HG02571 (cell line): ENCODE results near the gene MAPKAPK2.

Experiments used
- ATAC-seq: cut with Tn5 transposase; IDR thresholded peaks from one replicate; pipeline ENCODE4 v1.9.1; 2021; ENCODE audit warnings: mild to moderate bottlenecking, moderate library complexity; ENCODE audit not compliant: unreplicated experiment

The MAPKAPK2 gene

GRCh38 chr1:206700445-206701036 is 15.8 kb downstream of the MAPKAPK2 start:
- no peak for ATAC-seq

DNA sequence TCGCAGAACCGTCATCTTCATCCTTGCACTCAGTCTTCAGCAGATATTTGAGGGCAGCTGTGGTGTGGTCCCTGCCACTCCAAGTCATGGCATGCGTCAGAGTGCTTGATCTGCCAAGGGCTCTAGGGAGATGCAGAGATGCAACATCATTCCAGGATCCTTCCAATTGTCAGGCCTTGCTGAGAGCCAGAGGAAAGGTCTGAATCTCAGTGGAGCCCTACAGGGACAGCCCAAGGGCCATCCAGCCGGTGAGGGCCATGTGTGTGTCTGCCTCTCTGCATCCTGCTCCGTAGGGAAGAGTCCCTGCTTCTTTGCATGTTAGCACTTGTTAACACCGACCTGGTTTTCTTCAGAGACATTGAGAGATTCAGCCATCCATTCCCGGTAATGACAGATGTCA is 17.6 kb downstream of the MAPKAPK2 start:
- no peak for ATAC-seq

DNA sequence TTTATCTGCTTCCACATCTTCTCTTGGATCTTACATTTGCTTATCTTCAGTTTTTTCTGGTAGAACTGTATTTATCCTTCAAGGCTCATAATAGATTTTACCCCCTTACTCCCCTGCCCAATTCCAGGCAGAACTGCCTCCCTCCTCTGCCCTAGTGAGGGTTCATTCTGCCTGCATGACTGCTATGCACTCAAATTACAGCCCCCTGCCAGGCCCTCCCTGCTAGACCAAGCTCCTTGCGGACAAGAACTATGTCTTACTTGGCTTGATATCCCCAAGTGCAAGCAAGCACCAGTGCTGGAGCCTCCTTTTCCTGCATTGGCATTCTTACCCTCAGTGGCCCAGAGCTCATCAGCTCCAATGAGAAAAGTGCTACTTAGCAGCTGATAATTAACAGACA is 18.1 kb downstream of the MAPKAPK2 start:
- ATAC-seq: no peak

- ATAC-seq: no peak
These were observed 19.0 kb downstream of the MAPKAPK2 start for GRCh38 chr1:206703661-206704060.

GRCh38 chr1:206704226-206704625 is 19.5 kb downstream of the MAPKAPK2 start:
- no peak for ATAC-seq

- no peak for ATAC-seq
These were observed 20.5 kb downstream of the MAPKAPK2 start for GRCh38 chr1:206705191-206705590.

- ATAC-seq: no peak
These were observed 21.1 kb downstream of the MAPKAPK2 start for GRCh38 chr1:206705726-206706297.

DNA sequence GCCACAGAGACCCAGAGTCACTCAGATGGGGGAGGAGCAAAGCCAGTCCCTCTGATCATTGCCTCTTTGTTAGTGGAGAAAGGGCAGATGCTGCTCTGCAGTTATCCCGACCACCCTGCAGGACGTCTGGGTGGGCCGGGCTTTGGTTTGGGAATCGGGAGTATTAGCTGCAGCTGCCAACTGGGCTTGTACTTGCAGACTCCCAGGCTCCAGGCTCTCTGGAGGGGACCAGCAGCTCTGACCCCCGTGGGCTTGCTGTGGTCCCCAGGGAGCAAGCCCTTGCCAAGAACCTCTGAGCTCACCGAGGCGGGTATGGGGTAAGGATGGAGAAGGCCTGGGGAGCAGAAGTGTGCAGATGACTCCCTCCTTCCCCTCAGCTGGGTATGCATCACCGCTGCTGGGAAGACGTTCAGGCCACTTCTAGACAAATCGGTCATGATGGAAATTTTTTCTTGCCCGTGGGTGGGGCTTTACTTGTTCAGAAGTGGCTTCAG is 21.6 kb downstream of the MAPKAPK2 start:
- ATAC-seq: no peak

DNA sequence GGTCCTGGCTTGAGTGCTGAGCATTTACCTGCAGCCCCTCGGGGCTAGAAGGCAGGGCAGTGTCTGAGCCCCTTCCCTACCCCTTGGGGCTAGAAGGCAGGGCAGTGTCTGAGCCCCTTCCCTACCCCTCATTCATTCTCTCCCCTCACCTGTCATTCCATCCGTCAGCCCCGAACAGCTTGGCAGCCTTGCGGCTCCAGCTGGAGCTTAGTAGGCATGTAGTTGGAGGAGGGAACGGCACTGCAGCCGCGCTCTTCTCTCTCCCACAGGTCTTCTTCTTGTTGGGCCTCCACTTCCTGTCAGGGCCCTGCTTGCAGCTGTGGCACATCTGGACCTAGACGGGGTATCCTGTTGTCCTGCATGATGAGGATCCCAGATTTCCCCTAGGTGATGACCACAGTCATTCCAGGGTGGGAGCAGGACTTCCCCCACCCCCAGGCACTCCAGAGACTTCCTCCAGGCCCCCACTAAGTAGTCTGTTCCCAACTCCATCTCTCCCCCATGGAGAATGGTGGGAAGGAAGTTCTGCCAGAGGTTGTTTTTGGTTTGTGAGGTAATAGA is 22.2 kb downstream of the MAPKAPK2 start:
- no peak for ATAC-seq

GRCh38 chr1:206708058-206708457 is 23.4 kb downstream of the MAPKAPK2 start:
- ATAC-seq: no peak

DNA sequence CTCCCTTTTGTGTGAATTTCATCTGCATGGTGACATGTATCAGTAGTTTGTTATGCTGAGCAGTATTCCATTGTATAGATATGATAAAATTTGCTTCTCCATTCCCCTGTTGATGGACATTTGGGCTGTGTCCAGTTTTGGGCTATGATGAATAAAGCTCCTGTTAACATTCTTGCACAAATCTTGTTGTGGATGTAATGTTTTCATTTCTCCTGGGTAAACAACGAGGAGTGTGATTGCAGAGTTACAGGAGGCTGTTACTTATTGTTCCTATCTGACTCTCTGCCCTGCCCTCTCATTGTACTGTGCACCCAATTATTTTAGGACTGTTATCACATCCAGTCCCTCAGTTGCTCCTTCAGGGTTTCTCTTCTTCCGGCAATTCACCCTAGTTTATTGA is 24.2 kb downstream of the MAPKAPK2 start:
- ATAC-seq: no peak

DNA sequence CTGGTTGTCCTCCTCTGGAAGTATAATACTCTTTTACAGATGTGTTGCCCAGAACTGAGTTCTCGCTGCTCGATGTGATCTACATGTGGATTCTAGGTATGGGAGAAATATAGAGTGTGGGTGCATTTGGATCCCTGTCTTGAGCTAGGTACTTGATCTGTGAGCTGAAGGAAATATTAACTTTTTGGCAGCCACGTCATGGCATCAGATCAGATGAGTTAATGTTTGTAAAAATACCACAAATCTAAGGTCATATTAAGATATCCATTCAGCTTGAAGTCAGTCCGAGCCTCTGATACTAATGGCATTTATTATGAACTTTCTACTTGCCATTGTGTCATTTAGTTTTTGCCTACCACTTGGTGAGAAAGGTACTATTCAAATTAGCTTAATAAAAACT is 24.6 kb downstream of the MAPKAPK2 start:
- ATAC-seq: no peak

- no peak for ATAC-seq
These were observed 25.2 kb downstream of the MAPKAPK2 start for GRCh38 chr1:206709772-206710459.

GRCh38 chr1:206710460-206710823 is 25.7 kb downstream of the MAPKAPK2 start:
- no peak for ATAC-seq

- no peak for ATAC-seq
These were observed 28.4 kb downstream of the MAPKAPK2 start for GRCh38 chr1:206713070-206713469.

GRCh38 chr1:206713910-206714312 is 29.2 kb downstream of the MAPKAPK2 start:
- no peak for ATAC-seq

DNA sequence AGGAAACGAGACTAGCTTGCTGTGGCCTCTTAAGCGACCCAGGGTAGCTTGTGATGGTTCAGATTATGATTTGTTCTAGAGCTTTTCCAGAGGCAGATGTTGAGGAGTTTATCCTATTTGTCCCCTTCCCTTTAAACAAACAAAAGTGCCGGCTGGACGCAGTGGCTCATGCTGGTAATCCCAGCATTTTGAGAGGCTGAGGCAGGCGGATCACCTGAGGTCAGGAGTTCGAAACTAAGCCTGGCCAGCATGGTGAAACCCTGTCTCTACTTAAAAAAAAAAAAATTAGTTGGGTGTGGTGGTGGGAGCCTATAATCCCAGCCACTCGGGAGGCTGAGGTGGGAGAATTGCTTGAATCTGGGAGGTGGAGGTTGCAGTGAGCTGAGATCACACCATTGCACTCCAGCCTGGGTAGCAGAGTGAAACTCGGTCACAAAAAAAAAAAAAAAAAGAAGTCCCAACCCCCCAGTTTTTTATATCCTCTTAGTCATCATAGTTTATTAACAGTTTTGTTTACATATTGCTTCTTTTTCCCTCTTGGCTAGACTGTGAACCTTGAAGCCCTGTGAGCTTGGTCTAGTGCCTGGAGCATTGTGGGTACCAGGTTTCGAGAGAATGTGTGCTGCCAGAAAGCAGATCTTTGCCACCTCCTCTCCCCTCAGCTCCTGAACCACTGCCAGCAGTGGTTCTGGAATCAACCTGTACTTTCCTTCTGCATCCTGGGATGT is 29.8 kb downstream of the MAPKAPK2 start:
- ATAC-seq: no peak

GRCh38 chr1:206715120-206715519 is 30.4 kb downstream of the MAPKAPK2 start:
- no peak for ATAC-seq

DNA sequence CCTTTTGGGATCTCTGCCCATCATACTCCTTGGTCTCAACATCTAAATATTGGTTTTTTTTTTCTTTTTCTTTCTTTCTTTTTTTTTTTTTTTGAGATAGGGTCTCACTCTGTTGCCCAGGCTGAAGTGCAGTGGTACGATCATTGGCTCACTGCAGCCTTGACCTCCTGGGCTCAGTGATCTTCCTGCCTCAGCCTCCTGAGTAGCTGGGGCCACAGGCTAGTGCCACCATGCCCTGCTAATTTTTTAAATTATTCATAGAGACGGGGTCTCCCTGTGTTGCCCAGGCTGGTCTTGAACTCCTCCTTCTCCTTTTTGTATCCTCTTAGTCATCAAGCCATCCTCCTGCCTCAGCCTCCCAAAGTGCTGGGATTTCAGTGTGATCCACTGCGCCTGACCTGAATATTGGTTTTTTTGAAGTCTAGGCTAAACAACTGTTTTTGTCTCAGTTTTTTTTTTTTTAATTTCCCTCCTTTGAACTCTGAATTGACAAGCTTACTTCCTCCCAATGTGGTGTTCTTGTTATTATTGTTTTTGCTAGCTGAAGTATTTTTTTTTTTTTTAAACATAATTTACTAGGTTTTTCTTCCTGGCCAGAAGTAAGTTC is 30.9 kb downstream of the MAPKAPK2 start:
- no peak for ATAC-seq

DNA sequence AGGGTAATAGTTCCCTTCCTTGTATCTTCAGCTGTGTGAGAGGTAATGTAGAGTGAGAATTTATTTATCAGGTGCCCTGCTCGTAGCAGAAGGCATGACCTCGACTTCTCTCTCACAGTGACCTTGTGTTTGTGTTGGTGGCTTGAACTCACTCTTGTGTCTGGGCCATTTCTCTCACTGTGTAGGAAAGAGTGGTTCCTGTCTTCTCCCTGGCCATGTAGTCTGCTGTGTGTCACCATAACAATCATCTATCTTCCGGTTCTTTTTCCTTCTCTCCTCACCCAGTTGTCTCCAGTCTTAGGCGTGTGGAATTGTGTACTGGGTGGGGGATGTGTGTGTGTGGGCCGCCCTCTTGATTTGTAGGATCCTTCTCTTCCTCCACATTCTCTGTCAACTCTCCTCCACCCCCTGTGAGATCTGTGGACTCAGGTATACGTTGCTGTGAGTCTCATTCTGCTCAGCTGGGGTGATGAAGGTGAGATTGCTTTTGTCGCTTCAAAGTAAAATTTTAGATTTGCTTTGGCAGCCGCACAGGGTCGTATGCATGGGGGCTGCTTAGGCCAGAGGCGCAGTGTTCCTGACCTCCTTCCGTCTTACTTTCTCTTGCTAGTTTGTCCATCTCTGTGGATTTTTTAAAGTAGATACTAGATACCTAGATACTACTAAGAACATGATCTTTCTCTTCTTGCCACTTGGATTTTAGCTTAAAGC is 31.6 kb downstream of the MAPKAPK2 start:
- ATAC-seq: no peak
